GM12872 (cell line): Measurements from ENCODE around the gene ZFP30.

Experiments used
- CTCF ChIP-seq: IDR thresholded peaks from 3 replicates; pipeline ENCODE4 v1.5.1; 2011; ENCODE audit warnings: low read depth, mild to moderate bottlenecking, low read length, moderate library complexity; ENCODE audit not compliant: insufficient read depth

The ZFP30 gene

GRCh38 chr19:37669450-37669914 is 14.2 kb upstream of the ZFP30 start:
- no peak for TF ChIP-seq CTCF

- 0 out of 3 replicates have a peak, but pooled peaks have one; percentile 2 for TF ChIP-seq CTCF
Observed at GRCh38 chr19:37655689-37656371, 565 bp upstream of the ZFP30 start.

- TF ChIP-seq CTCF = no peak
Observed at GRCh38 chr19:37654629-37655300, 500 bp downstream of the ZFP30 start.

DNA sequence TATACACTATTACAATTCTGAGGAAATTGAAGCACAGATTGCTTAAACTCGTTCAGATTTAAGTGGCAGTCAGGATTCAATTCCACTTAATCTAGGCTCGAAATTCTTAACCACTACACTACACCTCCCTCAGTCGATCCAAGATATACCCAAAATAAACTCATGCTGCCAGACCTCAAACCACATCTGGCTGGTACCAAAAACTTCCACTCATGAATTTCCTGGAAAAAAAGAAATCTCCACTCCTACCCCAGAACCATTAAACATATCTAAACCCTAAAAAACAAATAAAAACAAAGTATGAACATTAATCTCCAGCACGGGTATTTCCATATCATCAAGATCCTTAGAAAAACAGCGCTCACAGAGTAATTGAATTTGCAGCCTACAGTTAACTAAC is 1.1 kb downstream of the ZFP30 start:
- TF ChIP-seq CTCF = no peak

GRCh38 chr19:37635076-37636056 is 19.9 kb downstream of the ZFP30 start:
- no peak for TF ChIP-seq CTCF

DNA sequence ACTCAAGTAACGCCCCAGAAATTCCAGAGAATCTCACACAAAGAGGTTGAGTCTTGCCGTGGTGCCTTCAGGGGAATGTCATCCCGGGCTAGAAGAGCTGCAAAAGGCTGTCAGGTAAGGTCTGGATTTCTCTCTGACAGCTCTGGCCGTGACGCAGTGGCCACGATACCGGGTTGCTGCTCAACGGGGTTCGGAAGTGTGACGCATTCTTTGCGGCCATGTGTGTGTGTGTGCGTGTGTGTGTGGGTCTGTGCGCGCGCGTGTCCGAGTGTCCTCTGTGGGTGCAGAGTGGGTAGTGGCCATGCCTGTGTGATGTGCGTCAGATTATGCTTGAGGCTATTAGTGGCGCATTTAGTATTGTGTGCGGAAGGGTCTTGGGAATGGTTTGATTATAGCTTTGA is 60.3 kb downstream of the ZFP30 start:
- TF ChIP-seq CTCF = no peak
